HG03378 (cell line): Measurements from ENCODE around the gene RASSF8.
"Not testable (repeated sequence)": the region's sequence is repeated elsewhere in the genome, so short reads cannot be mapped to it uniquely, and the experiment has no call there.

Source experiments
- ATAC-seq: cut with Tn5 transposase; IDR thresholded peaks from one replicate; pipeline ENCODE4 v1.9.1; 2021; ENCODE audit warnings: mild to moderate bottlenecking, moderate library complexity; ENCODE audit not compliant: unreplicated experiment

The RASSF8 gene

GRCh38 chr12:26054383-26054782 lies 95.9 kb downstream of the RASSF8 start:
- no peak for ATAC-seq

DNA sequence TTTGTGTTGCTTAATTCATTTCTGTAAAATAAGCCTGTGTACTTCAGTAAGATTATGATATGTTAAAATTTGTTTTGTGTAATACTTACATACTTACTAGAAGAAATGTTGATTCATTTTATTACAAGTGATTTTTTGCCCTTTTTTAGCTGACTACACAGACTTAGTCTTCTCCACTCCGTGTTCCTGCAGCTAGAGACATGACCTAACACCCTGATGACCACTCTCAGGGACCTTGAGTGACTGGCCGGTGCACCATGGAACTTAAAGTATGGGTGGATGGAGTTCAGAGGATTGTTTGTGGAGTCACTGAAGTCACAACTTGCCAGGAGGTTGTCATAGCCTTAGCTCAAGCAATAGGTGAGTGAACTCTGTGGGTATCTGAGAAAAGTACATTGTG lies 96.6 kb downstream of the RASSF8 start:
- ATAC-seq, result no peak

GRCh38 chr12:26056335-26056734 lies 97.9 kb downstream of the RASSF8 start:
- no peak for ATAC-seq

DNA sequence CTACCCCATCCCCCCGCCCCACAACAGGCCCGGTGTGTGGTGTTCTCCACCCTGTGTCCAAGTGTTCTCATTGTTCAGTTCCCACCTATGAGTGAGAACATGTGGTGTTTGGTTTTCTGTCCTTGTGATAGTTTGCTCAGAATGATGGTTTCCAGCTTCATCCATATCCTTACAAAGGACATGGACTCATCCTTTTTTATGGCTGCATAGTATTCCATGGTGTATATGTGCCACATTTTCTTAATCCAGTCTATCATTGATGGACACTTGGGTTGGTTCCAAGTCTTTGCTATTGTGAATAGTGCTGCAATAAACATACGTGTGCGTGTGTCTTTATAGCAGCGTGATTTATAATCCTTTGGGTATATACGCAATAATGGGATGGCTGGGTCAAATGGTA lies 98.8 kb downstream of the RASSF8 start:
- not testable (repeated sequence) for ATAC-seq

DNA sequence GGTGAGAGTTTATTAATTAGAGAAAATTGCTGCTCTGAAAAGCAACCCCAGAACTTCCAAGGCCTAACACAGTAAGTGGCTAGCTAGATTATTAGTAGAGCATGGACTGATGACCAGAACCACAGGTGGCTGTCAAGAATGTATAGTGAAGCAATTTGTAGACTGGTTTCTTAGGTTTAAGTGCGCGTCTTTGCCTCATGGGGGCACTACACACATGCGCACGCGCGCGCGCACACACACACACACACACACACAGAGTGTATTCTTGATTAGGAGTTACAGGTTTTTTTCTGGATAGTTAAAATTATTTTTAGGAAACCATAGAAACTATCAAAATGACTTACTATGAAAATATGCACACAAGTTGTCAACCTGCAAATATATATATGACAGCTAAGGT lies 99.8 kb downstream of the RASSF8 start:
- ATAC-seq, result no peak

DNA sequence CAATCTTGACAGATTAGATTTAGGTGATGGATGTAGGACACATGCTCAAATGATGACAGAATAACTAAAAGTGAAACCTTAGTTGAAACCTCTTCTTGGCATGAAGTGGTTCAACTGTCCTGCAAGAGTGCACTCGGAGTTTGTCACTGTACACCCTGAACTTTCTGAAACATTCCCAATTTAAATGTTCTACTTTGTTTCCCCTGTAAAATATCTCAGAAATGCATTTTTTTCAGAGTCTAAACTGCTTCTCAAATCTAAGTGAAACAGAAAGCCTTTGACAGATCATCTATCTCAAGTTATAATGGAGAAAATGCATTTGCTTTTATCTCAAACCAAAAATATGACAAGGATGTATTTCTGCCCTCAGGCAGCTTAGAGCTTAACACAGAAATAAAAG lies 100.3 kb downstream of the RASSF8 start:
- no peak for ATAC-seq

DNA sequence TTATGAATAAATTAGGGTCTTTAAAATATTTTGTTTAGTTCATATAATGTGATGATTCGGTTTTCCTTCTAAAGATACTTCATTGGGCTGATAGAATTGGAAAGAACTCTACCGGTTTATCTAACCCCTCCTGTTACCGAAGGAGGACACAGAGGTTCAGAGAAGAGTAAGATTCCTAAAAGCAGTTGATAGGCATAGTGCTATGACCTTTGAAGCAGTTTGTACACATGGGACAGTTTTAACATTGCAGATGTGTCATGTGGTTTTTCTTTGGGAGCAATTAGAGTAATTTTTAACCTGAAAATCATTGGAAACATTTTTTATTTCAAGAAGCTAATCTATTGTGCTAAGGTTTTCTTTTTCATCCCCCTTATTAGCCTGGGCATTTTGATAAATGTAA lies 103.5 kb downstream of the RASSF8 start:
- ATAC-seq, result no peak

DNA sequence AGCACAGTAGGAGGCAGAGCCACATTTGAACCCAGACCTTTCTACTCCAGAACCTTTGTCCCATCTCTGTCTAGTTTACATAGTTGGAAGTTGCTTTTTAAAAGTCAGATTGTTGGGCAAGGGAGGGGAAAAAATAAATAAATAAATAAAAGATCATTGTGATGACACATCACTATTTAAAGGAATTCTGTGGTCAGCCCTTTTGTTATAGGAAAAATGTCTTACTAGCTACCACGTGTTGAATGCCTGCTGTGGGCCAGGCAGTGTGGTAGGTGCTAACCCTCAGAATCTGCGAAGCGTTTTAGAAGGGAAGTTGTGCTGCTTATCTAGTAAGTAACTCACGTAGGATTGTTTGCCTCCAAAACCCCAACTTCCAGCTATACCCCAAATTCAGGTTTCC lies 104.1 kb downstream of the RASSF8 start:
- ATAC-seq, result no peak

- ATAC-seq, result no peak
Measured at GRCh38 chr12:26065451-26065850, 107.0 kb downstream of the RASSF8 start.

DNA sequence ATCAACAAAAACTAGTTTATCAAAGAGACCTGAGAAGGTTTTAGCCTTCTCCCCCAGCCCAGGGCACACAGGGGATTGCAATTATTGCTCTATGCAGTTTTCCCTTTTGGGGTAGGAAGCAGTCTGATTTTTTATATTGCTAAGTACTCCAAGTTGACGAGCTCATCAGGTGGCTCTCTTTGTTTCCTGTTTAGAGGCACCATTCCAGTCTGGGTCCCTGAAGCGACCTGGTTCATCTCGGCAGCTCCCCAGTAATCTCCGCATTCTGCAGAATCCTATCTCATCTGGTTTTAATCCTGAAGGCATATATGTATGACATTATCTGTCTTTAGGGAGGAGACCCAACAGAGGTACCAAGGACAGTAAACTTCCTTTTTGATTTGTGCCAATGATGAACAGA lies 110.0 kb downstream of the RASSF8 start:
- ATAC-seq, result no peak

DNA sequence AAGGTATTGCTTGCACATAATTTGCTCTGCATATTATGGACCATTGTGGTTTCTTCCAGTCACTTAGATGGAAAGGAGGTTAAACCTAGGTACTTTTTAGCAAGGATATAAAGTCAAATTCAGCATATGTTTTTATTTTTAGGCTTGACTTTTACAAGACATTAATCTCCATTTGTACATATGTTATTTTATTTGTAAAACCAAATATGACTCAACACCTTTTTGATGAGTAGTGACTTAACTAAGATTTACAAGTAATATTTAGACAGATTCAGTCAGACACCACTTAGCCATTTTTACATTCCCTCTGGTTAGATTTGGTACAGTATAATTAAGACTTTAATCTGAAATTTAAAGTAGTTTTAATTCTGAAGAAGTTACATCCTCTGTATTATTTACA lies 111.3 kb downstream of the RASSF8 start:
- no peak for ATAC-seq

GRCh38 chr12:26077915-26078702 lies 119.6 kb downstream of the RASSF8 start:
- ATAC-seq, result no peak

- ATAC-seq, result no peak
Measured at GRCh38 chr12:26080911-26081310, 122.4 kb downstream of the RASSF8 start.

DNA sequence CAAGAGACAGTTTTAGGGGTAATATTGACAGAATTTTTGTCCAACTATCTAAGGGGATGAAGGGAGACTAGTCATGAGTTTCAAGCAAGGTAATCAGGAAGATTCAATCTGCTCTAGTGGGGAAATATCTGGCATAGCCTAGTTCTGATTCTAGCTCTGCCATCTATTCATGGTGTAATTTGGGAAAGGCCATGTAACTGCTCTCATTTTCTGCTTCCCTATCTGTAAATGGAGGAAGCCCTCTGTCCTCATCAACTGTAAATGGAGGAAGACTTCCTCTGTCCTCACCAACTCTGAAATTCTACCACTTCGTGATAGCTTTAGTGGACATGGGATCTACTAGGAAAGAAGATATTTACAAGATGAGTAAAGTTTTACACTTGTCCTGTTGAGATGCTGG lies 128.5 kb downstream of the RASSF8 start:
- no peak for ATAC-seq

DNA sequence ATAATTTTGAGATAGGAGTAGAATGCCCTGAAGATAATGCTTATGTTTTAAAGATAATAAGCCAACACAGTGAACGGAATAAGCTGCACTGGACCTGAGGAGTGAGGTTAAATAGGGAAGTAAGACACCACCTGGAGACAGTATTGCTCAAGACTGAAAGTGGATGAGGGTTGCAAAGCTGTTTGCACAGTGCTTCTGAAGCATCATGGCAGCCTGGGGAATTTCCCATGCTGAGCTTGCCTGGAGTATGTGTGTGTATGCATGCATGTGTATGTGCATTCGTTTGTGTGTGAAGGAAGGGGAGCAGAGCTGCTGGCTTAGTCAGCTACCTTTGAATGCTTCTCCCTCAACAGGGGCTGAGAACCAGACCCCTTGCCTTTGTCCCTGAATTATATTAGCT lies 130.5 kb downstream of the RASSF8 start:
- ATAC-seq, result peak; percentile 97

DNA sequence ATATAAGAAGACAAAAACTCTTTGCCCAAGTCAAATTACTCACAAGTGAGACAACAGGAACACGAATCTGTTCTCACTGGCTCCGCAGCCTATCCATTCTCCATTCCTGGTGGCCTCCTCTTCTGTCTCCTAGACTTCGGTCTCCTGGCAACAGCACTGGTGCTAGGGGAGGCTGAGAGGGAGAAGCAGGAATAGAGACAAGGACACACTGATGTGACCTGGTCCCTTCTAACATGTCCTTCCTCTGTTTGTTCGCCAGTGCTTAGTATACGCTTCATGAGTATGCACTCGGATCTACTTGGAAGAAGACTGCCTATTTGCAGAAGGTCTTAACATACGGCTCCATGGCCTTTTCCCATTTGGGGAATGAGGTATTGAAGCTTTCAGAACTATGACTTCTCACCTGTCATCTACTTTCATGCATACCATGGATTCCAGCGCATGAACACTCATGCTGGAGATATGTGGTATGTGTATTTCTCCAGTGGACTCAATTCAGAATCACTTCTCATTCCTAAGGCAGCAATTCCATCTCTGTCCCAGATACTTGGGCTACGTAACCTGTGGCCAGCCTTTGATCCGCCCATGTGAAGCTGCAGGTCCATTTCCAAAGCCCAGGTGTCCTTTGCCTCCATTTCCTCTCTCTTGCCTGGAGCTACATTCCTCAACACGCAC lies 132.5 kb downstream of the RASSF8 start:
- no peak for ATAC-seq

- no peak for ATAC-seq
Measured at GRCh38 chr12:26091822-26092221, 133.3 kb downstream of the RASSF8 start.

DNA sequence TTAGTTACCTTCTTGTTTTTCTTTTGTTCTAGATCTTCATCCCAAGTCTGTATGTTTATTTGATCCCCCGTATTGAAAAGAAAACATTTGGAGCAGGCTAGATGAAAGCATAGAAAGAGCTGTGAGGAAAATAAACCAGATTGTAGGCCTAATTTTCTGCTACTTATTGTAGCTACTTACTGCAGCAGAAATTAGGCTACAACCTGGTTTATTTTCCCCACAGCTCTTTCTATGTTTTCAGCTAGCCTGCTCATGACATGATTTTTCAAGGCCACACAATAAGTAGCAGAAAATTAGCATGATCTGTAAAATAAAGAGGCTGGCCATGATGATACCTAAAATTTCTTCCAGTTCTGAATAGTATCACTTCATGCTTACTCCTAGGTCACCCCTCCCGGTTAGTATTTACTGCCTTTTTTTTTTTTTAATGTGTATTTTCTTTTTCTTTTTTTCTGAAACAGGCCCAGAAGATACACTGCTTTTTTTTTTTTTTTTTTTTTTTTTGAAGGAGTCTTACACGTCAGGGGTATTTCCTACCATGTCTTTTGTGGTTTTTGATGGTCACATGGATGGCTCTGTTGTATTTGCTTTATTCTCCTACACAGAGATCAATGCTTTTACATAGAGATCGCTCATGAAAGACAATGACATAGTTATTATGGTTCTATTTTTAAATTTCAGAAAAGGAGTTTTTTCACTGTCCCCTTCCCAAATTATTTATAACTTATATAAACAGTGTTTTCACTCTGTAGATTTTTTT lies 134.0 kb downstream of the RASSF8 start:
- no peak for ATAC-seq

DNA sequence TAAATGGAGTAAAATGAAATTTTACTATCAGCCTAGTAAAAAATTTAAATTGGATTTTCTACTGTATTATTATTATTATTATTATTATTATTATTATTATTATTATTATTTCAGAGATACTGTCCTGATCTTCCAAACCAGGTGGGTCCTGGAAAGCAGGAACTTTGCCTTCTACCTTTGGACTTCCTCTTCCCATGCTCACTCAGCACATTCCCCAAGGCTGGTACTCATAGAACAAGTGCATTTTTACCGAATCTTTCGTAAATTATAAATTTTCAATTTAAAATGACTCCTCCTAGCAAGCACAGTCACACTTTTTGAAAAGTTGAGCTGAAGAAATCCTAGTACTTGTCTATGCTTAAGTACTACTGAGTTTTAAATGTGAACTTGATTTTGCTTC lies 136.7 kb downstream of the RASSF8 start:
- ATAC-seq, result no peak

GRCh38 chr12:26096036-26096435 lies 137.6 kb downstream of the RASSF8 start:
- no peak for ATAC-seq

DNA sequence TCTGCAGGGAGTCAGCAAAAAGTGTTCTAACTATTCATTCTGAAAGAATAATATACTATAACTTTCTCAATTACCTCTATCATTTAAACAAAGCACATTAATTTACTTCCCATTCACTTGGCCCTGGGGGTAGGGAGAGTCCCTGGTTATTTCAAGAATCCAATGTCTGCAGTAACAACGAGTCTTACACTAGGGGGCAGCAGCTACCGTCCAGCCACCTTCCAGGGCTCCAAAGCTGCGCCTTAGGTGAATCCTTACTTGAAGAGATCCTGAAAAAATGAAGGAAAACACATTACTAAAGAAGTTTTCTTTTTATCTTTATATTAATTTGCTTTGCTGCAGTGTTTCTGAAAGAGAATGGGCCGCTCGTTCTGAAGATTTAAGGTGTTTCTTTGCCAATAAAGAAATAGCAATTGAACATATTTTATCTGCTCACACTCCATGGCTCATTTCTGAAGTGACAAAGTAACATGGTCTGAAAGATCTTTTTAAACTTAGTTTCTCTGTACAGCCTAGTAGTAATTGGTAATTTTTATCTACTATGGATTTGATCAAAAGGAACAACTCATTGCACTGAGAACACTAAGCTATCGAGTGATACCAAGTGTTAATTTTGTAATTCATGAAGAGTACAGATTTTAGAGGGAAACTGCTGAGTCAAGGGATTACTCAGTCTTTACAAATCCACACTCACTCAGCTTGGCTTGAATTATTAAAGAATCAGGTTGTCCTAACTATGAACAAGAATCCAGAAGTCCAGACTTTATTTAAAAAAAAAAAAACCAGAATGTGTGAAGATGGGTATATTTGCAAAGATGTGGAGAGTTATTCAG lies 138.8 kb downstream of the RASSF8 start:
- ATAC-seq, result peak; percentile 88
